Regular cardiac myocyte (primary cell): ENCODE measurements around the gene USP17L5. TPM values are rescaled to one million over a fixed set of nuclear protein-coding genes. Genes with fewer than 3 reads are reported as not detected.

Experiments
- total RNA-seq: library from RNA; depleted of rRNA; stranded (reverse); fragments of >200 nt; gene quantifications from 2 replicates; pipeline ENCODE4 v1.2.3, GENCODE V29; 2014

Gene USP17L5
- total RNA-seq = not detected in 2 replicates

GRCh38 chr4:9339103-9339502, at the start of gene USP17L5:
TSS of gene USP17L5 (plus strand) at chr4:9339403. CDS start at chr4:9339403, 0 bp downstream.

GRCh38 chr4:9324865-9325264, 14.3 kb upstream of the USP17L5 start, which contains the start of gene USP17L24:
TSS of gene USP17L24 (plus strand) at chr4:9325165. CDS start at chr4:9325165, 0 bp downstream.

GRCh38 chr4:9329611-9330010, 9.6 kb upstream of the USP17L5 start, which contains the start of gene USP17L25:
TSS of gene USP17L25 (plus strand) at chr4:9329911. CDS start at chr4:9329911, 0 bp downstream.

GRCh38 chr4:9334358-9334757, 4.8 kb upstream of the USP17L5 start, which contains the start of gene USP17L26:
TSS of gene USP17L26 (plus strand) at chr4:9334658. CDS start at chr4:9334658, 0 bp downstream.

GRCh38 chr4:9343848-9344247, 4.6 kb downstream of the USP17L5 start, which contains the start of gene USP17L27:
TSS of gene USP17L27 (plus strand) at chr4:9344148. CDS start at chr4:9344148, 0 bp downstream.

GRCh38 chr4:9348593-9348992, 9.4 kb downstream of the USP17L5 start, which contains the start of gene USP17L28:
TSS of gene USP17L28 (plus strand) at chr4:9348893. CDS start at chr4:9348893, 0 bp downstream.

GRCh38 chr4:9353338-9353737, 14.1 kb downstream of the USP17L5 start, which contains the start of gene USP17L29:
TSS of gene USP17L29 (plus strand) at chr4:9353638. CDS start at chr4:9353638, 0 bp downstream.

GRCh38 chr4:9362829-9363228, 23.6 kb downstream of the USP17L5 start, which contains the start of gene USP17L30:
TSS of gene USP17L30 (plus strand) at chr4:9363129. CDS start at chr4:9363129, 0 bp downstream.

Other genes starting within 250 kb of the USP17L5 start
- gene FAM90A26, start 169.0 kb upstream of the USP17L5 start, total RNA-seq = not detected in 2 replicates
- gene USP17L10, start 128.7 kb upstream of the USP17L5 start, total RNA-seq = not detected in 2 replicates
- gene USP17L11, start 124.0 kb upstream of the USP17L5 start, total RNA-seq = not detected in 2 replicates
- gene USP17L12, start 119.3 kb upstream of the USP17L5 start, total RNA-seq = not detected in 2 replicates
- gene USP17L13, start 114.5 kb upstream of the USP17L5 start, total RNA-seq = under 0.01 TPM in 1 of 2 replicates, not detected in the other
- not detected in 2 replicates for gene USP17L15, start 105.0 kb upstream of the USP17L5 start, total RNA-seq
- under 0.01 TPM in 1 of 2 replicates, not detected in the other for gene USP17L17, start 95.5 kb upstream of the USP17L5 start, total RNA-seq
- gene USP17L18, start 90.8 kb upstream of the USP17L5 start, total RNA-seq = not detected in 2 replicates
- not detected in 2 replicates for gene USP17L19, start 86.0 kb upstream of the USP17L5 start, total RNA-seq
- gene USP17L20, start 81.3 kb upstream of the USP17L5 start, total RNA-seq = not detected in 2 replicates
- not detected in 2 replicates for gene USP17L21, start 76.5 kb upstream of the USP17L5 start, total RNA-seq
- not detected in 2 replicates for gene USP17L22, start 71.8 kb upstream of the USP17L5 start, total RNA-seq
- gene USP17L24, start 14.2 kb upstream of the USP17L5 start, total RNA-seq = not detected in 2 replicates
- not detected in 2 replicates for gene USP17L25, start 9.5 kb upstream of the USP17L5 start, total RNA-seq
- not detected in 2 replicates for gene USP17L26, start 4.7 kb upstream of the USP17L5 start, total RNA-seq
- not detected in 2 replicates for gene USP17L27, start 4.7 kb downstream of the USP17L5 start, total RNA-seq
- gene USP17L28, start 9.5 kb downstream of the USP17L5 start, total RNA-seq = not detected in 2 replicates
- gene USP17L29, start 14.2 kb downstream of the USP17L5 start, total RNA-seq = not detected in 2 replicates
- not detected in 2 replicates for gene USP17L30, start 23.7 kb downstream of the USP17L5 start, total RNA-seq
- gene DEFB131A, start 105.0 kb downstream of the USP17L5 start, total RNA-seq = not detected in 2 replicates